SK-N-MC (cell line): ENCODE data around the gene CETN2.

ENCODE experiments used
- EZH2 ChIP-seq: fragments of 200-600 bp; sonication (generic); IDR thresholded peaks from one replicate; pipeline ENCODE4 v1.6.1; 2017; ENCODE audit warnings: antibody characterized with exemption
- POLR2AphosphoS5 ChIP-seq: IDR thresholded peaks from 2 replicates; pipeline ENCODE4 v1.6.1; 2012; ENCODE audit warnings: mild to moderate bottlenecking, low read depth, low read length, borderline replicate concordance

DNA sequence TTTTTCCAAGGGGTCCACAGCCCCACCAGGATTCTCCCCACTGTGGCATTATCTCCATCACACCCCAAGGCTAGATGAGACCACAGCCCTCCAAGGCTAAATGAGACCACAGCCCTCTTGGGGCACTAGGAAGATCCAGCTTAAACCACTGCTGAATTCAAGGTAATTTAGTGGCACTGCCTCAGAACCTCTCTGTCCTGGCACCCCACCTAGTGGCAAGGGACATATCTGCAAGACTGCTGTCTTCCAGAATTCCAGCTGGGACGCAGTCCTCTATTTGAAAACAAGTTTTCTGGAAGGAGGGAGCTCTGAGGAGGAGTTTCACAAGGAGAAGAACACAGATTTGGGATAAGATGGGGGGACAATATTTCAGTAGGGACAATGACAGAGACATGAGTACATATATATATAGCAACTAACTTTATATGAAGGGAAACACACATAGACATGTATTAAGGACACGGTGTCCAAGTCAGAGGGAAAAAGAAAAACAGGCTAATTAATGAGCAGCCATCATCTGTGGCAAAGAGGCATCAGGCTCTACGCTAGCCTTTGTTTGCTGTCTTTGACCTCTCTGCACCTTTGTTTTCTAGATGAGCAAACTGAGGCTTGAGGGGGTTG lies 9.3 kb downstream of the CETN2 start:
- no peak for TF ChIP-seq EZH2
- TF ChIP-seq POLR2AphosphoS5: no peak
